Measurements from ENCODE around the gene COQ3.

Gene COQ3

DNA sequence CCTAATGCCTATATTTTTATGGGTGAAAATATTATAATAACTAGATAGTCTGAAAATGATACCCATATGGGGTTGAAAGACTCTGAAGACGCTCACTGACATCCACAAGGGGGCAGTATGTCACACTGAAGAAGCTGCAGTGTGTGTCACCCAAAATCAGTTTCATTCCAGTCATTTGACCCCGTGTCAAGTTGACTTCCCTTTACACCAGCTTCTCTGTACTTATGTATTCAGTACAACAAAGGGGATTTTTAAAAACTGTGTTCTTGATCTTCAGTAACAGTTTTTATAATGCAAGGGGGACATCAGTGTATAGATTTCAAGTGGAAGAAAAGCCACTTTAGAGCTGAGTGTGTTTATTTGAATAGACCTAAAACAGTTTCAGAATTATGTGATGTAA lies 63.8 kb downstream of the COQ3 start:
- DNase-seq (ENCODE audit: low read depth): peak; percentile 38

DNA sequence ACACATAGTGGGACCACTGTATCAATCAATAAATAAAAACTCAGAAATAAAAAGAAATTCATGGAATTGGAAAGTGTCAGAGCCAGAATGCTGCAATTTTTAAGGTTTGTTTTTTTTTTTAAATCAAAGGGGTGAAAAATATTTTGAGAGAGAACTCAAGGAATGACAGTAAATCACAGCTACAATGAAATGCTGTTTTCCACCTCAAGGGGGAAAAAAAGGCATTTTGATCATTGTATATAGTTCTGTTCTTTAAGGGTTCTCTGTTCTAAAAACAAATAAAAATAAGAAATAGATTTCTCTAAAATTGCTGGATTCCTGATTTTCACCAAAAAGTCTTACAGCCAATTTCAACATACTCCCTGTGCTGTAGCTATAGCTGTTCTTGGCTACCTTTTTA lies 69.0 kb downstream of the COQ3 start:
- no peak for DNase-seq (ENCODE audit: low read depth)

Measured in HS-5 (cell line).